HG03060 (cell line): ENCODE data around the gene FBRSL1.
"Not testable (repeated sequence)": the region's sequence is repeated elsewhere in the genome, so short reads cannot be mapped to it uniquely, and the experiment has no call there.

Experiments used
- ATAC-seq: cut with Tn5 transposase; IDR thresholded peaks from one replicate; pipeline ENCODE4 v1.9.1; 2021; ENCODE audit warnings: low read depth, moderate number of reproducible peaks; ENCODE audit not compliant: unreplicated experiment

FBRSL1 gene

DNA sequence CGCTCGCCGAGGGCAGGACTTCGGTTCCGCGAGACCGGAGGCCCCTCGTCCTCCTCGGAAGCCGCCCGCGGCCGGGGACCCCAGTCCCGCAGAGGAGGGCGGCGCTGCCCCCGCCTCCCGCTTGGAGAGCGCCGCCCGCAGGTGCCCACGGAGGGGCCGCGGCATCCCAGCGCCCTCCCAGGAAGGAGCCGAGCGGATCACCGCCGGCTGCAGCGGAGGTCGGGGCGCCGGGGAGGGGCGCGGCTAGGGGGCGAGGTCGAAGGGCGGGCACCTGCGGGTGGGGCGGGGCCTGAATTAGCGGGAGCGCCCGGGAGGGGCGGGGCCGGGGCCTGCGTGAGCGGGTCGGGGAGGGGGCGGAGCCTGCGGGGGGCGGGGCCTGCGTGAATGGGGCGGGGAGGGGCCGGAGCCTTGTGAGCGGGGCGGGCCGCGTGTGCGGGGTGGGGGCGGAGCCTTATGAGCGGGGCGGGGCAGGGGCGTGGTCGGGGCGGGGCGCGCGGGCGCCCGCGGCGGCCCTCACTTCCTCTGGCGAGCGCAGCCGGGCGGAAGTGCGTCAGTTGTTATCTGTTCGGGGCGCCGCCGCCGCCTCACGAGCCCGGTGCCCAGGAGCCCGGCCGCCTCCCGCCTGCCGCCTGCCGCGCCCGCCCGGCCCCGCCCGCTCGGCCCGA lies at the start of gene FBRSL1:
Gene FBRSL1, plus strand, starts transcription at position 550 of the 665 bp plus-strand sequence.
- ATAC-seq, result no peak

DNA sequence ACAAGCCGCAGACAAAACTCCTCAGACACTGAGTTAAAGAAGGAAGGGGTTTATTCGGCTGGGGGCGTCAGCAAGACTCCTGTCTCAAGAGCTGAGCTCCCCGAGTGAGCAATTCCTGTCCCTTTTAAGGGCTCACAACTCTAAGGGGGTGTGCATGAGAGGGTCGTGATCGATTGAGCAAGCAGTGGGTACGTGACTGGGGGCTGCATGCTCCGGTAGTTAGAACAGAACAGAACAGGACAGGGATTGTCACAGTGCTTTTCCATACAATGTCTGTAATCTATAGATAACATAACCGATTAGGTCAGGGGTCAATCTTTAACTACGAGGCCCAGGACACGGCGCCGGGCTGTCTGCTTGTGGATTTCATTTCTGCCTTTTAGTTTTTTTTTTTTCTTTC lies 49.5 kb upstream of the FBRSL1 start:
- not testable (repeated sequence) for ATAC-seq

- ATAC-seq, result no peak
Measured at GRCh38 chr12:132441871-132442863, 47.8 kb upstream of the FBRSL1 start.

GRCh38 chr12:132443091-132443490 lies 46.9 kb upstream of the FBRSL1 start:
- no peak for ATAC-seq

GRCh38 chr12:132444283-132444682 lies 45.7 kb upstream of the FBRSL1 start:
- ATAC-seq, result no peak

DNA sequence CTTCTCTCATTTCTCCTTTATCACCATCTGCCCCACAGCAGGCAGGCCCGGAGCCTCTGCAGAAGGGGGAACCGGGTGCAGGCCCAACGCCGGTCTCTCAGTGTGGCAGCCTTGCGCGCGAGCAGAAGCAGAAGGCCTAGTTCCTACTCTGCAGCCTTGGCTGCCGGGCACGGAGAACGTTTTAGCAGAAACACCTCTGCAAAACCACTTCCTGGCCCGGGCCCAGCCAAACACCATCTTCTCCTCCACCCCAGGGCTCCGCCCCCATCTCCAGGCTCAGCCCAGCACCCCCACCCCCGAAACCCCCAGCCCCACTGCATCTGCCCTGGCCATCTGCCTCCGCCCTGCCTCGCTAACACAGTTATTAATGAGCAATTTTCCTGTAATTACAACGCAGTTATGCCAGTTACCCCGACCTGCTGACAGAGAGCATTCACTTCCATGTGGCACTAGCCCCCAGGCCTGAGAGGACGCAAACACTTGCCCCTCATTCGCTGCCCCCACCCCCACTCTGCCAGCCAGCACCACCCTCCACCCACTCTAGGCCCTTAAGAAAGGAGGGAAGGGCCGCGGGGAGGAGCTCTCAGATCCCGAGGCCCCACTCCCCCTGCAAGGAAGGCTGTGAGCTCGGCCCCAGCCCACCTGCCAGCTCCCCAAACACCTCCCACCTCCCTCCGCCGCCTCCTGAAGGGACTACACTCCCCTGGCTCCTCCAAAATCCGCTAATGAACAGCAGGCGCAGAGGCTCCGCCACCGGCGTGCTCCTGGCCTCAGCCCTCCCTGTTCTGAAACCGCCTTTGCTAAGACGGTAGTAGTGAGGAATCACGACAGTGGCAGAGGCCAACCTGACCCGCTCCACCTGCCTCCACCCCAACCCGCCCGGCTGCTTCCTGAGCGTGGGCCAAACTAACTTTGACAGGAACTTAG lies 44.7 kb upstream of the FBRSL1 start:
- no peak for ATAC-seq

GRCh38 chr12:132445884-132446632 lies 43.9 kb upstream of the FBRSL1 start:
- ATAC-seq, result no peak

GRCh38 chr12:132446633-132447326 lies 43.2 kb upstream of the FBRSL1 start:
- no peak for ATAC-seq

DNA sequence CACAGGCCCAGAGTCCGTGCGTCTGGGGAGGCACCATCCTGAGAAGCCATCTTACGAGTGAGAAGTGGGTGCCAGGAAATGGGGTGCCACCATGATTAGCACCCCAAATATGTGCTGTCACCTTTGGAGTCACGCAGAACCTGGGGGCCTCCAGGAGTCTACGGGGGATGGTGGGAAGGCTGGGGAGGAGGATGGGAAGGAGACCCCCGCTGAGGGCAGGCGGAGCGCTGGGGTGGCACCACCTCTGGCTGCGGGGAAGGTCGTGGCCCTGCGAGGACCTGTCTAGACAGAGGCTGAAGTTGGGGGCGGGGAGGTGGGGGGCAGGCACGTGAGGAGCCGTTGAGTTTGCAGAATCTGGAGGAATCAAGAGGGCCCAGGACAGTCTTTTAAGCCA lies 42.6 kb upstream of the FBRSL1 start:
- no peak for ATAC-seq

DNA sequence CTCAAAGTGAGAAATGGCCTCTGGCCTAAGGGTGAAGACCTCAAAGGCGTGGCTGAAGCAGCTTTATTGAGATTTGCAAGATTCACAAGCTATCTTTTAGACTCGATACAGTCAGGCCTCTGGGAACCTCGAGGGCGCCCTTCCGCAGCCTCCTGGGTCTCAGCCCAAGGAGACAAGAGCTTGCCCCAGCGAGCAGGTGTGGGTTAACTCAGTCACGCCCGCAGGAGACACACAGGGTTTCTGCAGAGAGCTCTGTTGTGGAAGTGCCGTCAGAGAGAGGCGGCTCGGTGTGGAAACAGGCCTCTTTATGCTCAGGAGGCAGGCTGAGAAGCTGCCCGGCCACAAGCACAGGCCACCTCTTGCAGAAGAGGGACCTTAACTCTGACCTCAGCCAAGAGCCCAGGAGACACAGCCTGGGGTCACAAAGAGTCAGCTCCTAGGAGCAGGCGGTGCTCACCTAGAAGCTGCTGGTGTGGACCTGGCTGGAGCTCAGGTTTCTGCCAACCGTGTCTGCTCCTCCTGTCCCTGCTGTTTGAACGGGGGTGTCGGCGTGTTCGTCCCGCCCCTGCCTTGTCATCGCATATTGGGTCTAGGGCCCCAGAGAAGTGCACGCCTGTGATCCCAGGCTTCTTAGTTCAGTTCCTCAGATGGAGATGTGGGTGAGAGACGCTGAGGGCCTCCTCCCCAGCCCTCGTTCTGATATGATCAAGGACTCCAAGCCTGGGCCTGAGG lies 42.1 kb upstream of the FBRSL1 start:
- ATAC-seq, result no peak

DNA sequence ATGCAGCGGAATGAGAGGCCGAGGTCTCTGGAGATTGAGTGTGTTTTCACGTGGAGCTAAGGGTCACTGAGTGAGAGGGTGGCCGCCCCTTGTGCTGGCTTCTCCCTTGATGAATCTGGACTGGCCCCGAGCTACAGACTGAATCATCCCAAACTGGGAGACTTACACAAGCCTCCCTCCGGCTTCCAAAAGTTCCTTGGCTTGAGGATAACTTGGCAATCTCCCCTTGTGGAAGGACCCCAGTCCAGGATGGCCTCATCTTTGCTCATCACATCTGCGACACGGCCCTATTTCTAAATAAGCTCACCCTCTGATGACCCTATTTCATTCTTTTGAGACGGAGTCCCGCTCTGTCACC lies 41.5 kb upstream of the FBRSL1 start:
- ATAC-seq, result no peak

GRCh38 chr12:132449565-132450417 lies 40.2 kb upstream of the FBRSL1 start:
- ATAC-seq, result peak; percentile 60

DNA sequence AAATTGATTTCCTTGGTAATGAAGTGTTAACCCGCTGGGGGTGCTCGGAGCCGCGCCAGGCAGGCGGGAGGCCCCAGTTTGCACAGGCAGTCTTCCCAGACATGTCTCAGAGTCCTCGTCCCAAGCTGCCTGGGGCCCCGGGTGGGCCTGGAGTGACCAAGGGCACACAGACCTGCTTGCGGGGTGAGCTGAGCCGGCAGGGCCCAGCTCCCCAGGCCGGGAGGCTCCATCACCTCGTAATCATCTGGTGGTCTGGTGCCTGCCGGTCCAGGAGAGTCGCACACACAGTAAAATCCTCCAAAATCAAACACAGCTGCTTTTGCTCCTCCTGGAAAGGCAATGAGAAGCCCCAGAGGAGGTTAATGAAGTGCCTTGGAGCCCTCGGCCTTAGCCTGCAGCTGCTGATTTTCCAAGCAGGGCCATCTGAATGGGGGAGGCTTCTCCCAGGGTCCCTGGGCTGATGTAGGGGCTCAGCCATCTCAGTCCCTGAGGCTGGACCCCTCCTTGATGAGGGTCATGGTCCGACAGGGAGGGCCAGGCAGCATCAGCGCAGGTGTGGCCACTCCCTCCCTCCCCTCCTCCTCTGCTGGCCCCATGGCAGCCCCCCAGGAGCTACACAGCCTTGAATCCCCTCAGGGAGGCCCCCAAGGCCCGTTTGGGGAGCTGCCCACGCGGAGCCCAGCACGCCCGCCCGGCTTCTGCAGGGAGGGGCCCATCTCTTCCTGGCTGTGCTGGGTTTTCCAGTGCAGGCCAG lies 39.4 kb upstream of the FBRSL1 start:
- ATAC-seq, result no peak

DNA sequence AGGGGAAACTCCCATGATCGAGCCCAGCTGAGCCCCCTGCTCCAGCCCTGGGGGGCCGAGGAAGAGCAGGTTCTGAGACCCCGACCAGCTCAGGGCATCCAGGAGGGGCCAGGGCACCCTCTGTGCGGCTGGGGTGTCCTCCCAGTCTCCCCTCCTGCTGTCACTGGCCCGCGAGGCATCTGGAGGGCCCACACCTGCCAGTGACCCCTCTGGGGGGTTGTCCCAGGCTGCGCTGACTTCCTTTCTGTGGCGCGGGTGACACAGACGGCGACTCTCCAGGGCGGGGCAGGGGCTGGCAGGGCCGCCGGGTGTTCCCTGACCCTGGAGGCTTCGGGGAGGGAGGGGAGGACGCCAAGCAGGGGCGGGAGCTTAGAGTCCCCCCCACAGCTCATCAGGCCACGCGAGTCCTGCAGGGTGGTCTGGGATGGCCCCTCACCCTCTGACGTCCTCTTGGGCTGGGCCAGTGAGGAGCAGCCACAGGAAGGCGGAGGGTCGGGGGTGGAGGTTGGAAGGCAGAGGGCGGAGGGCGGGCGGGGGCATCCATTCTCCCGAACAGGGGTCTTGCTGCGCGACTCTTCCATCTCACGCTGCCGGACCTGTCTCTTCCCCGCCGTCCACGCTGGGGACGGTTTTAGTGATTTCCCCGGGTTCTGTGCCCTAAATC lies 38.6 kb upstream of the FBRSL1 start:
- no peak for ATAC-seq

GRCh38 chr12:132451836-132452195 lies 38.1 kb upstream of the FBRSL1 start:
- no peak for ATAC-seq

- ATAC-seq, result no peak
Measured at GRCh38 chr12:132452596-132453350, 37.2 kb upstream of the FBRSL1 start.
